CD4-positive, alpha-beta memory T cell (primary cell): ENCODE results near the gene YIF1A. TPM values are rescaled to one million over a fixed set of nuclear protein-coding genes. Genes with fewer than 3 reads are reported as not detected.

ENCODE experiments used
- CTCF ChIA-PET: fragments of 350-600 bp; sonication (Branson Sonifier 250); formaldehyde crosslinking; loops from one replicate; lab custom pipeline; 2021; ENCODE audit warnings: inconsistent platforms; ENCODE audit not compliant: partially characterized antibody; lab: Charles Lee
- POLR2A ChIA-PET: fragments of 350-600 bp; sonication (Branson Sonifier 250); formaldehyde crosslinking; loops from one replicate; lab custom pipeline; 2021; ENCODE audit not compliant: partially characterized antibody; lab: Charles Lee
- DNase-seq, 5 donors: peaks; one replicate each; pipeline versions ENCODE4 v3.0.0 to v3.0.0-alpha.2; 2020 to 2022; ENCODE audit warnings: mixed read lengths in 1 of 5
- H3K27ac ChIP-seq: one replicate; pipeline ENCODE4 v1.7.0; 2013; ENCODE audit warnings: low read depth, low read length
- H3K27me3 ChIP-seq: 2 replicates; pipeline ENCODE4 v1.7.0; 2013; ENCODE audit warnings: mild to moderate bottlenecking, low read length, moderate library complexity; ENCODE audit not compliant: insufficient read depth
- H3K36me3 ChIP-seq: 2 replicates; pipeline ENCODE4 v1.7.0; 2013; ENCODE audit warnings: mild to moderate bottlenecking, low read length, moderate library complexity; ENCODE audit not compliant: insufficient read depth
- H3K4me1 ChIP-seq: 2 replicates; pipeline ENCODE4 v1.7.0; 2013; ENCODE audit warnings: mild to moderate bottlenecking, low read length, moderate library complexity; ENCODE audit not compliant: insufficient read depth
- H3K4me3 ChIP-seq, 2 donors: one replicate each; pipeline ENCODE4 v1.7.0; 2013; ENCODE audit warnings: low read length in 2 of 2, mild to moderate bottlenecking in 1 of 2
- H3K9me3 ChIP-seq, 2 donors: one replicate each; pipeline ENCODE4 v1.7.0; 2013; ENCODE audit warnings: low read length in 2 of 2, control low read depth in 1 of 2; ENCODE audit not compliant: control insufficient read depth in 1 of 2
- H3K27ac Mint-ChIP-seq, 7 donors: one replicate each; pipeline ENCODE4 v1.8.0; 2020 to 2021; ENCODE audit warnings: mixed read lengths in 7 of 7, mild to moderate bottlenecking in 6 of 7, inconsistent platforms in 3 of 7, moderate library complexity in 3 of 7
- H3K27me3 Mint-ChIP-seq, 2 donors: one replicate each; pipeline ENCODE4 v1.8.0; 2020 to 2021; ENCODE audit warnings: mixed read lengths in 2 of 2
- H3K36me3 Mint-ChIP-seq, 2 donors: one replicate each; pipeline ENCODE4 v1.8.0; 2020 to 2021; ENCODE audit warnings: mixed read lengths in 2 of 2, inconsistent platforms in 1 of 2, mild to moderate bottlenecking in 1 of 2
- H3K4me1 Mint-ChIP-seq, 4 donors: one replicate each; pipeline ENCODE4 v1.8.0; 2020 to 2021; ENCODE audit warnings: mixed read lengths in 4 of 4, mild to moderate bottlenecking in 1 of 4
- H3K4me3 Mint-ChIP-seq, 8 donors: one replicate each; pipeline ENCODE4 v1.8.0; 2020 to 2021; ENCODE audit warnings: mixed read lengths in 8 of 8, mild to moderate bottlenecking in 7 of 8, moderate library complexity in 6 of 8, inconsistent platforms in 3 of 8
- H3K9me3 Mint-ChIP-seq, 8 donors: one replicate each; pipeline ENCODE4 v1.8.0; 2020 to 2021; ENCODE audit warnings: mixed read lengths in 8 of 8, mild to moderate bottlenecking in 5 of 8, inconsistent platforms in 3 of 8, moderate library complexity in 1 of 8
- intact Hi-C: fragments of 100-400 bp; cut with micrococcal nuclease; formaldehyde crosslinking; loops from one replicate; pipeline ENCODE4 v1.15.1; 2023
- polyA plus RNA-seq, 2 donors: library from polyadenylated mRNA; unstranded; fragments of 300-500 nt; fragmentation: Illumina TruSeq; gene quantifications; one replicate each; pipeline ENCODE4 v1.2.3, GENCODE V29; 2021
- total RNA-seq, 2 experiments: library from RNA; stranded (reverse); gene quantifications; one replicate each; pipeline ENCODE4 v1.2.3, GENCODE V29; 2021

Gene YIF1A
- total and polyA plus RNA-seq, 4 experiments from 2014 or later: 40.4 to 77.5 (median 49.3) TPM

- H3K4me3 ChIP-seq: no peak overlapping the region
- no peaks in the 10 kb centered on the region for H3K9me3 ChIP-seq
- peaks cover 5 to 15% of the 10 kb centered on the region in 2 donors for H3K36me3 Mint-ChIP-seq
- peaks cover 18% of the 10 kb centered on the region for H3K4me1 ChIP-seq
- peaks cover 8 to 25% (median 16%) of the 10 kb centered on the region in 4 donors for H3K4me1 Mint-ChIP-seq
- H3K27me3 Mint-ChIP-seq: no peaks in the 10 kb centered on the region
- no peaks in the 10 kb centered on the region for H3K27me3 ChIP-seq
- CTCF ChIA-PET: interaction anchor here (3.2 to 8.6 kb wide), 2 partner anchors 22 to 52 kb away, joined by 10 to 110 read pairs; no protein-coding TSS in a partner anchor
- H3K36me3 ChIP-seq: peaks cover 7% of the 10 kb centered on the region
- no peak overlapping the region for H3K27ac Mint-ChIP-seq
- DNase-seq: no peak
- H3K27ac ChIP-seq: no peak overlapping the region
- POLR2A ChIA-PET: interaction anchor here (1.3 to 2.8 kb wide), 2 partner anchors 11 to 22 kb away, joined by 3 to 15 read pairs; partner anchors contain the start of gene BRMS1
- H3K9me3 Mint-ChIP-seq: peaks cover 0 to 2% (median 0%) of the 10 kb centered on the region in 8 donors
- H3K4me3 Mint-ChIP-seq: no peak overlapping the region
- intact Hi-C loops: no loop called here
Measured at GRCh38 chr11:66333896-66334604, 45.1 kb upstream of the YIF1A start.

- Mint-ChIP-seq H3K27me3 (no peaks in the 10 kb centered on the region), H3K9me3 (peaks cover 0 to 2% (median 0%) of the 10 kb centered on the region in 8 donors), H3K36me3 (peaks cover 0 to 9% of the 10 kb centered on the region in 2 donors), H3K4me1 (peaks cover 12 to 27% (median 20%) of the 10 kb centered on the region in 4 donors), H3K4me3 (no peak overlapping the region), H3K27ac (peak overlapping the region in 1 of 7 donors; percentile 29)
- Histone ChIP-seq H3K4me3 (no peak overlapping the region), H3K36me3 (peaks cover 5% of the 10 kb centered on the region), H3K4me1 (peaks cover 23% of the 10 kb centered on the region), H3K9me3 (no peaks in the 10 kb centered on the region), H3K27me3 (no peaks in the 10 kb centered on the region), H3K27ac (no peak overlapping the region)
- ChIA-PET POLR2A (interaction anchor here (1.3 kb wide), 1 partner anchor 21 kb away, joined by 3 read pairs; no protein-coding TSS in a partner anchor), CTCF (interaction anchor here (3.2 to 8.6 kb wide), 2 partner anchors 21 to 53 kb away, joined by 10 to 110 read pairs; no protein-coding TSS in a partner anchor)
- DNase-seq: no peak
- intact Hi-C loops: no loop called here
Measured at GRCh38 chr11:66333220-66333877, 44.4 kb upstream of the YIF1A start.

DNA sequence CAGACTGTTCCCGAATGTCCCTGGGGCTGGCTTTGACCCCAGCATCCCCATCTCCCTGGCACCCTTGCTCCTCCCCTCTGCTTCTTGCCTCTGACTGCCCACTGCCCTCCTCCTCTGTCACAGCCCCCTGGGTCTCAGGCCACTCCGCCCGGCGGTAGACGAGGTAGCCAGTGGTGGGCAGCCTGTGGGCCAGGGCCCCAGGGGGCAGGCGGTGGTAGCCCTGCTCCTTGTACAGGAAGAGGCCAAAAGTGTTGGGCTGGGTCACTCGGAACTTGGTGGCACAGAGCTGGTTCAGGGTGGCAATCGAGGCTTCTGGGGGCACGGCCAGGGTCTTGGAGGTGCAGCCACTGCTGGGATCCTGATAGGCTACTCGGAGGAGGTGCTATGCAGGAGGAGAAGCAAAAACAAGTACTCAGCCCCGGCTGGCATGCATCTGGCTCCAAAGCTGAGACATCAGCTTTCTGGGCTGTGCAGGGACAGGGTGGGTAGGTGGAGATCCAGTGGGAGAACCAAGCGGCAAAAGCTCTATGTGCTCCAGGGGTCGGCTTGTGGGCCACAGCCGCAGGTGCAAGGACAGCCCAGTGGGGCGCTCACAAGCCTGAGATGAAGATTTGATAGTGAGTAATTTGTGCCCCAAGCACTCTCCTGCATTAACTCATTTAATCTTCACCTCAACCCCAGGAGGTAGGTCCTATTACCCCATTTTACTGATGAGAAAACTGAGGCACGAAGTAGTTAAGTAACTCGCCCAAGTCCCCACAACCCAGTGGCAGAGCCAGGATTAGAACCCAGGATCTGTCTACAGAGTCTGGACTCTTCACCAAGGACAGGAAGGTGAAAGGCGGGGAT, 43.7 kb upstream of the YIF1A start:
- H3K36me3 ChIP-seq: peaks cover 5% of the 10 kb centered on the region
- no peak overlapping the region for H3K27ac ChIP-seq
- Mint-ChIP-seq H3K4me1 (peaks cover 19 to 34% (median 27%) of the 10 kb centered on the region in 4 donors), H3K36me3 (peaks cover 0 to 9% of the 10 kb centered on the region in 2 donors), H3K9me3 (peaks cover 0 to 2% (median 0%) of the 10 kb centered on the region in 8 donors), H3K4me3 (no peak overlapping the region), H3K27ac (peak overlapping the region in 1 of 7 donors; percentile 61), H3K27me3 (no peaks in the 10 kb centered on the region)
- peaks cover 31% of the 10 kb centered on the region for H3K4me1 ChIP-seq
- DNase-seq: no peak
- no peaks in the 10 kb centered on the region for H3K9me3 ChIP-seq
- ChIA-PET CTCF (interaction anchor here (1.8 to 8.6 kb wide), 2 partner anchors 20 to 33 kb away, joined by 4 to 110 read pairs; no protein-coding TSS in a partner anchor), POLR2A (interaction anchor here (0.8 to 1.3 kb wide), 3 partner anchors 12 to 21 kb away, joined by 3 to 4 read pairs (median 3); partner anchors contain the start of gene BRMS1)
- no peak overlapping the region for H3K4me3 ChIP-seq
- no peaks in the 10 kb centered on the region for H3K27me3 ChIP-seq
- intact Hi-C loops: no loop called here

- ChIA-PET CTCF (interaction anchor here (1.8 to 8.6 kb wide), 2 partner anchors 20 to 32 kb away, joined by 4 to 110 read pairs; no protein-coding TSS in a partner anchor), POLR2A (interaction anchor here (0.8 to 1.3 kb wide), 3 partner anchors 13 to 20 kb away, joined by 3 to 4 read pairs (median 3); partner anchors contain the start of gene BRMS1)
- peaks cover 0 to 2% (median 0%) of the 10 kb centered on the region in 8 donors for H3K9me3 Mint-ChIP-seq
- H3K4me1 Mint-ChIP-seq: peaks cover 19 to 31% (median 26%) of the 10 kb centered on the region in 4 donors
- H3K36me3 Mint-ChIP-seq: peaks cover 0 to 5% of the 10 kb centered on the region in 2 donors
- peak overlapping the region in 1 of 7 donors; percentile 61 for H3K27ac Mint-ChIP-seq
- intact Hi-C loops: no loop called here
- H3K4me3 Mint-ChIP-seq: no peak overlapping the region
- peaks cover 32% of the 10 kb centered on the region for H3K4me1 ChIP-seq
- no peak overlapping the region for H3K27ac ChIP-seq
- no peaks in the 10 kb centered on the region for H3K27me3 ChIP-seq
- no peaks in the 10 kb centered on the region for H3K27me3 Mint-ChIP-seq
- no peaks in the 10 kb centered on the region for H3K36me3 ChIP-seq
- DNase-seq: no peak
- no peaks in the 10 kb centered on the region for H3K9me3 ChIP-seq
- H3K4me3 ChIP-seq: no peak overlapping the region
Measured at GRCh38 chr11:66331542-66332370, 42.8 kb upstream of the YIF1A start.

GRCh38 chr11:66330931-66331330, 42.0 kb upstream of the YIF1A start:
- H3K27me3 ChIP-seq: no peaks in the 10 kb centered on the region
- H3K27ac ChIP-seq: no peak overlapping the region
- Mint-ChIP-seq H3K36me3 (no peaks in the 10 kb centered on the region), H3K9me3 (peaks cover 0 to 2% (median 0%) of the 10 kb centered on the region in 8 donors), H3K4me3 (no peak overlapping the region), H3K27ac (no peak overlapping the region), H3K4me1 (peaks cover 16 to 26% (median 21%) of the 10 kb centered on the region in 4 donors), H3K27me3 (no peaks in the 10 kb centered on the region)
- H3K36me3 ChIP-seq: no peaks in the 10 kb centered on the region
- no peaks in the 10 kb centered on the region for H3K9me3 ChIP-seq
- intact Hi-C loops: no loop called here
- peaks cover 30% of the 10 kb centered on the region for H3K4me1 ChIP-seq
- ChIA-PET CTCF (interaction anchor here (0.9 to 8.6 kb wide), 3 partner anchors 14 to 31 kb away, joined by 3 to 110 read pairs (median 4); no protein-coding TSS in a partner anchor), POLR2A (interaction anchor here (1.2 to 1.3 kb wide), 2 partner anchors 18 to 20 kb away, joined by 3 to 4 read pairs; no protein-coding TSS in a partner anchor)
- DNase-seq: no peak
- no peak overlapping the region for H3K4me3 ChIP-seq
